Measurements from ENCODE around the gene BORCS6. TPM values are rescaled to one million over a fixed set of nuclear protein-coding genes. Genes with fewer than 3 reads are reported as not detected.
A peak's percentile ranks its signal among the peaks of the same experiment; 100 is the strongest.

BORCS6 gene
- total RNA-seq, 1 donor: 27.7 TPM

GRCh38 chr17:8144401-8145231 is 45.4 kb downstream of the BORCS6 start:
- no peak for DNase-seq (ENCODE audit: low read depth in 2 of 3, low spot score in 2 of 3)

GRCh38 chr17:8143581-8144400 is 46.2 kb downstream of the BORCS6 start:
- DNase-seq (ENCODE audit: low read depth in 2 of 3, low spot score in 2 of 3): no peak

- no peak for DNase-seq (ENCODE audit: low read depth in 2 of 3, low spot score in 2 of 3)
Measured at GRCh38 chr17:8142887-8143580, 46.9 kb downstream of the BORCS6 start.

DNA sequence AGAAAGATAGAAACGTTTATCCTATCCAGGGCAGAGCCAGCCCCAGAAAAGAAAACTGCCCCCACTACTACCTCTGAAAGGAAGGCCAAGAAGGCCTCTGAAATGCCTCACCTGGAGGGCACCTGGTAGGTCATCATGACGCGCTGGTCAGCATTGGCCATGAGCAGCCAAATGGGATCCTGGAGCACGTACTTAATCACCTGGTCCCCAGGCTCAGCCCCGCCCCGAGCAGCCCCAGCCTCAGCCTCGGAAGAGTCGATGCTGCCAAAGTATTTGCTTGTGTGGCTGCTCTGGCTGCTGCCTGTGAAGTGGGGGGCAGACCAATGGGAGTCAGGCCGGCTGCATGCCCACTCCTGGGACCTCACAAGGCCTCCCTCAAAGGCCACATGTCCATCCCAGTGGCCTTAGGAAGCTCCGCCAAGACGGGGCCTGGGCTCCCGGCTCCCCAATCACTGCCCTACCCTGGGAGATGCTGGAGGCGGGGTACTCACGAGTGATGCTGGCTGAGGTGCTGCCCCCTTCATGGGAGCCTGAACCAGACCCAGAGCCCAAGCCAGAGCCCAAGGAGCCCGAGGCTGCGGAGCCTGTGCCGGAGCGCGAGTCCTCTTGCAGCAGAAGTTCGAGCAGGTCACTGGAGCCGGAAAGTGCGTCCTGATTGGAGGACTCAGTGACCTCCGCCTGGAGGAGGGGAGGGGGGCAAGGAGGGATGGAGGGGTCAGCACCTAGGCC is 47.7 kb downstream of the BORCS6 start:
- DNase-seq (ENCODE audit: low read depth in 2 of 3, low spot score in 2 of 3): no peak

GRCh38 chr17:8141741-8142140 is 48.2 kb downstream of the BORCS6 start:
- DNase-seq (ENCODE audit: low read depth in 2 of 3, low spot score in 2 of 3): no peak

DNA sequence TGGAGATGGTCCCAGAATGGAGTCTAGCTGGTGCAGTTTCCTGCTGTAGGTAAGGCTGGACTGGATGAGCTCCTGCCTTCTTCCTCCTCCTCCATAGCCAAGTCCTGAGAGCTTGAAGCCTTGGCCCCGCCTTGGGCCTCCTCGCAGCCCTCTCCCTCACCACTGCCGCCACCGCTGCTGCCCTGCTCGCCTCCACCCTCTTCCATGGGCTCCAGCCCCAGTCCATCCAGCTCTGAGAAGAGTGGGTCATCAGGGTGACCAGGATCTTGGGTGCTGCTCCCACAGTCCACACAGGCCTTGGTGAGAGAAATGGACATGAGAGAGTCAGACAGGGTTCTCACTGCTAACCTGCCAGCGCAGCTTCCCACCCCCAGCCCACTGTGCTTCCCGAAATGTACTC is 48.9 kb downstream of the BORCS6 start:
- no peak for DNase-seq (ENCODE audit: low read depth in 2 of 3, low spot score in 2 of 3)

- DNase-seq (ENCODE audit: low read depth in 2 of 3, low spot score in 2 of 3): no peak
Measured at GRCh38 chr17:8140065-8141029, 49.6 kb downstream of the BORCS6 start.

DNA sequence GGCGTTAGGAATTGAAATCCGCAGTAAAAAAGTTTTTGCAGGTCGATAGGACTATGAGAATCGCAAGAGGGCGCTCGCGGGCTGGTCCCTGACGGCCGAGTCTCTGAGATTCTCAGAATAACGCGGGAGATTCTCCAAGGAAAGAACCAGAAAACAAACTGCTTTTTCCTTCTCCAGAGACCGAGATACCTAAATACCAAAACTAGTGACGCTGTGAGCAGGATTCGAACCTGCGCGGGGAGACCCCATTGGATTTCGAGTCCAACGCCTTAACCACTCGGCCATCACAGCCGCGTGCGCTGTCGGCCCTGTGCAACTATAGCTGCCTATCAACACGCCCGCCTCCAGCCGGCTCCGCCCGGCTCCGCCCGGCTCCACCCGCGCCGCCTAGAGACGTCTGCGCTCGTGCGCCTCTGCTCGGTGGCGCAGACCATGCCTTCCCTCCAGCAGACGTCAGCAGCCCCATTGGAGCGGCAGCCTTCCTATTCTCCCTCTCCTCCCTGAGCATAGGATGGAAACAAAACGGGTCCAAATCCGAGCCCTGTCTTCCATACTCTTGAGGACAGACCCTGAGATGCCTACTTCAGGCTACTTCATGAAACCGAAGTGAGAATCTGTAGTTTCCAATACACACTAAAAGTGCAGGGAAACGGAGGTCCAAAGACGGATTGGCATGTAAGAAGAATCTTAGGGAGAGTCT is 51.2 kb downstream of the BORCS6 start:
- peak; percentile 89 to 97 (median 93) for DNase-seq (ENCODE audit: low read depth in 2 of 3, low spot score in 2 of 3)

- DNase-seq (ENCODE audit: low read depth in 2 of 3, low spot score in 2 of 3): no peak
Measured at GRCh38 chr17:8138374-8138671, 51.7 kb downstream of the BORCS6 start.

Other genes with a start within 250 kb of the BORCS6 start
- 1.9 TPM for gene GUCY2D, start 187.6 kb downstream of the BORCS6 start, total RNA-seq
- 5.1 TPM for gene ALOX15B, start 151.1 kb downstream of the BORCS6 start, total RNA-seq
- gene ALOX12B, start 102.5 kb downstream of the BORCS6 start, total RNA-seq: 1.1 TPM
- gene ALOXE3, start 71.7 kb downstream of the BORCS6 start, total RNA-seq: under 0.01 TPM
- under 0.01 TPM for gene HES7, start 66.1 kb downstream of the BORCS6 start, total RNA-seq
- 141 TPM for gene PER1, start 37.8 kb downstream of the BORCS6 start, total RNA-seq
- 18.6 TPM for gene VAMP2, start 27.2 kb downstream of the BORCS6 start, total RNA-seq
- 251 TPM for gene TMEM107, start 13.8 kb downstream of the BORCS6 start, total RNA-seq
- gene AURKB, start 20.4 kb upstream of the BORCS6 start, total RNA-seq: 6.2 TPM
- 32.6 TPM for gene CTC1, start 57.9 kb upstream of the BORCS6 start, total RNA-seq
- gene PFAS, start 59.1 kb upstream of the BORCS6 start, total RNA-seq: 57.4 TPM
- 18.9 TPM for gene RANGRF, start 98.5 kb upstream of the BORCS6 start, total RNA-seq
- gene SLC25A35, start 105.2 kb upstream of the BORCS6 start, total RNA-seq: 2.4 TPM
- gene ARHGEF15, start 120.1 kb upstream of the BORCS6 start, total RNA-seq: under 0.01 TPM
- gene ODF4, start 149.7 kb upstream of the BORCS6 start, total RNA-seq: not detected
- 3,187 TPM for gene RPL26, start 193.0 kb upstream of the BORCS6 start, total RNA-seq
- 0.27 TPM for gene RNF222, start 207.6 kb upstream of the BORCS6 start, total RNA-seq
- 58.7 TPM for gene NDEL1, start 245.7 kb upstream of the BORCS6 start, total RNA-seq

All from hematopoietic multipotent progenitor cell (in vitro differentiated cells).